Activated naive CD8-positive, alpha-beta T cell treated with anti-CD3 and anti-CD28 coated beads, Interleukin-2, amount 50 U/mL, for 16 hours (primary cell): Measurements from ENCODE around the gene NKX2-4.
"Not testable (repeated sequence)": the region's sequence is repeated elsewhere in the genome, so short reads cannot be mapped to it uniquely, and the experiment has no call there.

Source experiments
- DNase-seq: peaks from one replicate; pipeline ENCODE4 v3.0.0-alpha.2; 2020; ENCODE audit warnings: low read depth, low spot score

NKX2-4 gene

DNA sequence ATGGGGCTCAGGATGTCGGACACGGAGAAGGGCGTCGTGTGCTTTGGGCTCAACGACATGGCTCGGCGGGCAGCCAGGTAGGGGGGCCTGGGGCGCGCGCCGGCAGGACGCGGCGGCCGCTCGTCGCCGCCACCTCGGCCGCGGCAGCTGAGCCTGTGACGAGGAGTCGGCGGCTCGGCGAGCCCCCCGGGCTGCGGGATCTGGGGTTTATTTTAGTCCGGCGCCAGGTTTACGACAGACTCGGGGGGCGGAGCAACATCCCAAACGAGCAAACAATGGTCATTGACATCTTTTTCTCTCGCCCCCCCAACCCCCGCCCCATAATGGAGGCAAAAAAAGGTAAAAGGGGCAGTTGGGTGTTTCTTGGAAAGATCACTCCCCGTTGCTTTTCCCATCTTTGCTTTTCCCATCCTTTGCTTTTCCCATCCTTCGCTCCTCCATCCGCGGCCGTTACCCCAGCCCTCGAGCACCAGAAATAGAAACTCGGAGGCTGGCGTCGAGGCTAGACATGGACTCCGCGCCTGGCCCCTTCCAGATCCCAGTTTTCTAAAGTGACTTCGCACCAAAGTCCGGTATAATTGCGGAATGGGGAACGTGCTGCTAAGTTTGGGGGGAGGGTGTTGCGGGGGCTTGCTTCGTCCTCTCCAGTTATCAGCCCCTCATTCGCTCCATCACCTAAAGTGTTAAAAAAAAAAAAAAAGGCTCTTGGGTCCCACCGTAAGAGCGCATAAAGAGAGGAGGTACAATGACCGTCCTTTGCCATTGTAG lies at the start of gene NKX2-4:
Gene NKX2-4, minus strand, starts transcription at position 186 of the 768 bp plus-strand sequence. Its CDS starts 127 bp downstream, at position 59.
- no peak for DNase-seq

DNA sequence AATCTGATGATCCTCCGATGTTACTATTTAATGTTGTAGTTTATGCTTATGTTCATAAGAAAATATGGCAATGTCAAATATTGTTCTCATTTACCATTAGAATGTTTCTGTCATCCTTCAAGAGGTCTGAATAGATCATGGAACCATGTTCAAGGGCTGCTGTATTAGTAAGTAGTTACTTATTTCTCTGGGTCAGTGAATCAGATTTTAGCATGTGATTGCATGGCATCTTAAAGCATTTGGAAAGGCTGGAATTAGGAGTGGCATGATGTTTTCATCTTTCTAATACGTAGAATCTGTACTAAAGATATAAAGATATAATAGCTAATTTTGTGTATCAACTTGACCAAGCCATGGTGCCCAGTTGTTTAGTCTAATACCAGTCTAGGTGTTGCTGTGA lies 40.5 kb upstream of the NKX2-4 start:
- DNase-seq = no peak

DNA sequence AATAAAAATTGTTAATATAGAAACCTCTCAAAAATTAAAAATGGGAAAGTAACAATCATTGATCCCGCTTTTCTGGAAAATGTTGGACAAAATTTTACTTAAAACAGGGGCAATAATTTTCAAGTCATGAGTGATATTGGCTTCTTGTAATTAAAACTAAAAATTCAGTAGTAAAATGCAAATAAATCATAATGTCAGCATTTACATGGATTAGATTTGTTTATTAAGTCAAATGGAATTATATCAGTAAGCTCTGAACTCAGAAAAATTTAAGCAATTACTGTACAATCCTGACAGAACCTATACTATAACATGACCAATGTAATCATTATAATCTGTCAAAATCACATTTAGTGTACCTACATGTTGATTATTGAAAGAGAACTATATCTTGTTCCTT lies 39.9 kb upstream of the NKX2-4 start:
- DNase-seq = no peak

DNA sequence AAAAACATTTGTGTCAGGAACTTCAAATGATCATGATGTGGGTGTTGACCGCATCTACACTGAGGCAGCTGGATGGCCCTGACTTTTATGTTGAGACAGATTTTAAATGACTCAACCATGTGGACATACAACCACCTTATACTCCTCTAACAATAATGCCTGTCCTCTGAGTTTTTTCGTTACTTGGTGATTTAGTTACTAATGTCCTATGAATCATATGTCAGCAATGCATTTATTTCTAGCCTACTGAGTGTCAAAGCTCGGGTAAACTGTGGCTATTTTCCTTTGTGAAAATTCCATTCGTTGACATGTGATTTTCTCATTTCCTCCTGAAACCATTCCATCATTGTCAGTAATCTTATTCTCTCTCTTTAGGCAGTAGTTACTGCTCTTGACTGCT lies 38.9 kb upstream of the NKX2-4 start:
- no peak for DNase-seq

DNA sequence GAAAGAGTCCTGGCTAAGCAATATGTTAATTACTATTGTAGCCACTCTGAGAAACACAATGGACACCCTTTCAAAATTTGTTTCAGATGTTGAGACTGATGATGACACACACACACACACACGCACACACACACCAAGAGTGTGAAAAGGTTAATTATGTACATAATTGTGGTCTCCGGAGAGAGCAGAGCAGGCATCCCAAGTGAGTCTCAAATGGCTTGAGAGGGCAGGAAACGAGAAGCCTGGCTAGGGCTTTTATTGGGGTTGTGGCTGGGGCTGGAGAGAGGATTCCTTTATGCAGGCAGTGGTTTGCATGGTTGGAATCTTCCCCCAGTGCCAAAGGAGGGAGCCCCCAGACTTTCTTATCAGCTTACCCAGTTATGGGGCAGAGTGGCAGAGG lies 38.2 kb upstream of the NKX2-4 start:
- DNase-seq = no peak

DNA sequence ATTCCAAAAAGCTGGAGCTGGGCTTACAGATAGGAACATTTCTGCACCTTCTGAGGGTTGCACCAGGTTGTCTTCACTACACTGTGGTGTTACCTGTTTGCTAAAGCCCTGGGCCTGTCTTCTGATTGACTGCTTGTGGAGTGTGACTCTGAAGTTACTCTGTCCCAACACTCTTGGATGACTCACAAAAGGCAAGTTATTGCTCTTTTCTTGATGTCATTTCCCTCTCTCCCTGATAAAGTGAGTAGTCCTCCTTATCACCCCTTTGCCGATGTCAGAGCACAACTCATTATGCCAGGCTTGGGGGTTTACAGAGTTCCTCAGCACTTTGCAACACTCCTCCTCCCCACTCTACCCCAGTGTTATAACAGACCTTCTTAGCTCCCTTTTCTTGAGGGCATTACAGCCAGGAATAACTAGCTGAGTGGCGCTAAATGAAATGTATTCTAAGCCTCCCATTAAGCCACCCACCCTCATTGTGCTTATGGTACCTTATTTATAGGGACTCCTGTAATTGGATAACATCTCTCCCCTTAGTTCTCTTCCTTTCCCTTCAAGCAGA lies 36.1 kb upstream of the NKX2-4 start:
- no peak for DNase-seq

DNA sequence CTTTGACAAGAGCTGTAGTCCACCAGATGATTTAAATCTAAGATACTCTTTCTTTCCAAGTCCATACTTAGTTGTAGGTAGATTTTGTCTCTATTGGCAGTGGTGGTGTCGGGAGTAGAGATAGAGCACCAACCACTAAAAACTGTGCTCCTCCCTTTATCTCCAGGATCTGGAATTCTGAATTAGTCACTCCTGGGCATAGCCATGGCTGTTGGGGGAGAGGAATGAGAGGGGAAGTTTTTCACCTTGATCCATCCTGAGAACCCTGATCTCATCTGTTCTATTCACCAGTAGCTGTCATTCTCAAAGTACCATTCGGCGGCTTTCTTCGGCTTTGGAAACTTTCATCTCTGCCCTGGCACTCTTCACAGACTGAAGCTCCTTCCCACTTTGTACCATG lies 35.6 kb upstream of the NKX2-4 start:
- no peak for DNase-seq

DNA sequence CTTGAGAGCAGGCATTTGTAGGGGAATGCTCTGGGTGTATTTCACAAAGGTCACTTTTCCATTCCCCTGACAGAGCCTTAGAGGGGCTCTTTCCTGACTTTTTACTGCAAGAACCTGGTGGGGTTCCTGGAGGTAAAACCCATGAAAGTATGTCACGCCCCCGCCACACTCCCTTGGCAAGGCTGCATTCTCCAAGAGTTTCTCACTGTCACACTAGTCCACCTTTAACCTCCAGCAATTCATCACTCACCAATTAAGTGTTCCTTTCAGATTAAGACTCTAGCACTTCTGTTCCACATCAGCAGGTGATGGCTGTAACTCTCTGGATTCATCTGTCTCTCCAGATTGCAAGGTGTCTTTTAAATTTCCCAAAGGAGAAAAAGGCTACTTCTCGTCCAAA lies 32.7 kb upstream of the NKX2-4 start:
- DNase-seq = no peak

DNA sequence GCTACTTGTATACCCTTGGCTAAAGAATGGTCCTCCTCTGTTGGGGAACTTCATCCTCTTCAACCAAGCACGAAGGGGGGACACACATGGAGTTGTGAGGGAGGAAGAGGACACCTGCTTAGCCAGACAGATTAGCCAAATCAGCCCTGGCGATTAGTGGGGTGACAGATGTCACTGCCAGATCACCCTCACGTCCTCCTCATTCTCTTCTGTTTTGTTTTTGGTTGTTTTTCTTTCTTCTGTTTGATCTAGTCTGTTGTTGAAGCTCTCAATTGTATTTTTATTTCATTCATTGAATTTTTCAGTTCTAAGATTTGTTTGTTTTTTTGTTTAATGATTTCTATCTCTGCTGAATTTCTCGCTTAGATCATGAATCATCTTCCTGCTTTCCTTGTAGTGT lies 27.5 kb upstream of the NKX2-4 start:
- DNase-seq = no peak

DNA sequence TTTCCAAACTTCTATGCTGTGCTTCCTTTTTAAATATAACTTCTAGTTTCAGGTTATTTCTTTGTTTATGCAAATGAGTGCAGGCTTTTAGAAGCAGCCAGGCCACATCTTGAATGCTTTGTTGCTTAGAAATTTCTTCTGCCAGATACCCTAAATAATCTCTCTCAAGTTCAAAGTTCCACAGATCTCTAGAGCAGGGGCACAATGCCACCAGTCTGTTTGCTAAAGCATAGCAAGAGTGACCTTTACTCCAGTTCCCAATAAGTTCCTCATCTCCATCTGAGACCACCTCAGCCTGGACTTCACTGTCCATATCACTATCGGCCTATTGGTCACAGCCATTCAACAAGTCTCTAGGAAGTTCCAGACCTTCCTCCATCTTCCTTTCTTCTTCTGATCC lies 26.4 kb upstream of the NKX2-4 start:
- not testable (repeated sequence) for DNase-seq

DNA sequence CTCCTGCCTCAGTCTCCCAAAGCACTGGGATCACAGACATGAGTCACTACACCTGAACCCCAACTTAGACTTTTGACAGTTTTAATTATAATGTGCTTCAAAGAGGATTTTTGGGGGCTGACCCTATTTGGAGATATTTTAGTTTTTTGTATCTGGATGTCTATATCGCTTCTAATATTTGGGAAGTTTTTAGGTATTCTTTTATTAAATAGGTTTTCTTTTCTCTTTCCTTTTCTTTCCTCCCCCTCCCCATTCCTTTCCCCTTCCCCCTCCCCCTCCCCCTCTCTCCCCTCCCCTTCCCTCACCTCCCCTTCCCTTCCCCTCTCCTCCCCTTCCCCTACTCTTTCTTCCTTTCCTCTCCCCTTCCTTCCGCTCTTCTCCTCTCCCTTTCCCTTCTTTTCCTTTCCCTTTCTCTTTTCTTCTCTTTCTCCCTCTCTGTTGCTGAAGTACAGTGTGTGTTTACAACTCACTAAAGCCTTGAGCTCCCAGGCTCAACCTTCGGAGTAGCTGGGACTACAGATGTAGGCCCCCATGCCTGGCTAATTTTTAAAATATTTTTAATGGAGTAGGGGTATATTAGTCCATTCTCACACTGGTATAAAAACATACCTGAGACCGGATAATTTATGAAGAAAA lies 24.4 kb upstream of the NKX2-4 start:
- no peak for DNase-seq

DNA sequence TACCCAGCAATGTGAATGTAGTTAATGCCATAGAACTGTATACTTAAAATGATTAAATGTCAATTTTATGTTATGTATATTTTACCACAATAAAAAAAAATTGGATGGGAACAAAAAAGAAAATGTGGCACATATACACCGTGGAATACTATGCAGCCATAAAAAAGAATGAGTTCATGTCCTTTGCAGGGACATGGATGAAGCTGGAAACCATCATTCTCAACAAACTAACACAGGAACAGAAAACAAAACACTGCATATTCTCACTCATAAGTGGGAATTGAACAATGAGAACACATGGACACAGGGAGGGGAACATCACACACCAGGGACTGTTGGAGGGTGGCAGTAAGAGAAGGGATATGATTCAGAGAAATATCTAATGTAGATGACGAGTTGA lies 21.8 kb upstream of the NKX2-4 start:
- DNase-seq = not testable (repeated sequence)

DNA sequence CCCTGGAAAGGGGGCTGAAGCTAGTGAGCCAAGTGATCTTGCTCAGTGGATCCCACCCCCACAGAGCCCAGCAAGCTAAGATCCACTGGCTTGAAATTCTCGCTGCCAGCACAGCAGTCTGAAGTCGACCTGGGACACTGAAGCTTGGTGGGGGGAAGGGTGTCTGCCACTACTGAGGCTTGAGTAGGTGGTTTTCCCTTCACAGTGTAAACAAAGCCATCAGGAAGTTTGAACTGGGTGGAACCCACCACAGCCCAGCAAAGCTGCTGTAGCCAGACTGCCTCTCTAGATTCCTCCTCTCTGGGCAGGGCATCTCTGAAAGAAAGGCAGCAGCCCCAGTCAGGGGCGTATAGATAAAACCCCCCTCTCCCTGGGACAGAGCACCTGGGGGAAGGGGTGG lies 16.7 kb upstream of the NKX2-4 start:
- DNase-seq = not testable (repeated sequence)

DNA sequence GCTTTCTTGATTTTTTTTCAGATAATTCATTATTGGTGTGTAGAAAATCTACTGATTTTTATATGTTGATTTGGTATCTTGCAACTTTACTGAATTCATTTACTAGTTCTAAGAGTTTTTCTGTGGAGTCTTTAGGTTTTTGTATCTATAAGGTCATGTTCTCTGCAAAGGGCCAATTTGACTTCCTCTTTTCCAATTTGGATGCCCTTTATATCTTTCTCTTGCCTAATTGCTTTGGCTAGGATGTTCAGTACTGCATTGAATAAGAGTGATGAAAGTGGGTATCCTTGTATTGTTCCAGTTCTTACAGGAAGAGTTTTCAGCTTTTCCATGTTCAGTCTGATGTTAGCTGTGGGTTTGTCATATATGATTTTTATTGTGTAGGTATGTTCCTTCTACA lies 14.4 kb upstream of the NKX2-4 start:
- no peak for DNase-seq

DNA sequence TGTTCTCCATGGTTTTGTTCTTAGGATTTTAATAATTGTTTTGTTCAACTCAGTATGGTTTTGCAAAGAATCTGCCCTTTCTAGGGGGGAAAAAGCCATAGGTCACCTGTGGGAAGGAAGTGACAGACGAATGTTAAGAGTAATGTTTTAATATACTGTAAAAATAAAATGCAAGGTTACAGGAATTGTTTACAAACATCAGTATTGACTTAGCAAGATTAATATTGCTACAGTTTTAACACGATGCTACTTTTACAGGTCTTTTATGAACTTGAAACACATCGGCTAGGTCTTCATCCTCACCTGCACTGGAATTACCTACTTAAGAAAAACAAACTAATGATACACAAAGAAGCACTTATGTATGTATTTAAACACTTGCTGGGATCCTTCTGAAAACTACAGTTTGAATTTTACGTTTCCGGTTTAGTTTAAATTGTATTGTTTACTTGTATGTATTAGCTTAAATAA lies 1.7 kb upstream of the NKX2-4 start:
- DNase-seq = no peak

DNA sequence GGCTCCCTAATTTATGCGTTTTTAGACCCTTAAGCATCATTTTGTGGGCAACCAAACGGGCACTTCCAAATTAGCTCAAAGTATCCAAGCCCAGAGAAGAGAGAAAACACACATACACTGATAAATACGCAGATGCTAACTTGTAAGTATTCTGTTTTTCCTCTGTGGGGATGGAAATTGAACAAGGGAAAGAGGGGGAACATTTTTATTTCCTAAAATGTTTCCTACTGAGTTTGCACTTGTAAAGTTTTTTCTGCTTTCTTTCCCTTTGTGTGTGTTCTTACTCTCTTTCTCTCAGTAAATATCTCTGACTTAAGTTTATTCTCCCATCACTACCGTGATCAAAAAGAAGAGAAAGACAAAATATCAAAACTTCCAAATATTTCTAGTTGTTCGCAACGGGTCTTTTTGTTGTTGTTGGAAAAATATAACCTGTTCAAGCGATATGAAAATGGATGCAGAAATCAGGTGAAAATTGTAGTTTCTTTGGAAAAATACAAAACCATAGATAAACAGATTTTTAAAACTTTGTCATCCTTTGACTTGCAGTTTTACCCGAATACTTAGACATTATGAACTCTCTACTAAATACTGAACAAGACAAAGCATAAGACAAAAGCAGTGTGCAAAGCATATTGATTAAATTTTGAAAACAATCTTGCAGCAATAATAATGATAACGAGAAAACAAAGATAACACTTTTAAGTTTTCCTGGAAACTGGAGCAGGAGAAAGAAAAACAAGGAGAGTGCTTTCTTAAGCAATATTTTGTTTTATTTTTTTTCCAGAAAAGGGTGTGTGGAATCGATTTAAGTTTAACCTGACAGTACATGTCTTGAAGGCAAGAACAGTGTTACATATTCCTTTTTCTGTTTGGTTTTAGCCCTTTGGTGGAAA lies 1.0 kb upstream of the NKX2-4 start:
- no peak for DNase-seq

DNA sequence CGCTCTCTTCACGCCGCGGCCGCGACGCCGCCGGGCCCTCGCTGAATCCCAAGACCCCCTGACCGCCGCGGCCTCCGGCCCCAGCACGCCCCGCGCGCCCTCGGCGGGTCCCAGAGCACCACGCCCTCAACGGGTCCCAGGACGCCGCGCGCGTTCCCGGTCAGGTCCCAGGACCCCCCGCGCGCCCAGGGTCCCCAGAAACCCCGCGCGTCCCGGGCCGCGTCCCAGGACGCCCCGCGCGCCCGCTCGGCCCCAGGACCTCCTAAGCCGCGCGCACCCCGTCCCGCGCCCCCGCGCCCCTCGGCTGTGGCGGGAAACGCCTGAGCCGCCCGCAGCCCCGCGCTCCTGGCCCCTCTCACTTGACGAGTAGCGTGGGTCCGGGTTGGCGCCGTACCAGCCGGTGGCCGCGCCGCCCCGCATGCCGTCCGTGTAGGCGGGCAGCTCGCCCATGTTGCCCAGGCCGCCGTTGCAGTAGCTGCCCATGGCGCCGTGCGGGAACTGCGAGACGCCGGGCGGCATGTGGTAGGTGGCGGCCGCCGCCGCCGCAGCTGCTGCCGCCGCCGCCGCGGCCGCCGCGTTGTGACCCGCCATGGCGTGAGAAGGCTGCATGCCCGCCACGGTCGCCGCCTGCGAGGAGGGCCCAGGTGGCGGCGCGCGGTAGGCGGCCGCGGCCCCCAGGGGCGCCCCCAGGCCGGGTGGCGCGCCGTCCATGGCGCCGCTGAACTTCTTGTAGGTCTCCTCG lies 556 bp downstream of the NKX2-4 start:
- no peak for DNase-seq

DNA sequence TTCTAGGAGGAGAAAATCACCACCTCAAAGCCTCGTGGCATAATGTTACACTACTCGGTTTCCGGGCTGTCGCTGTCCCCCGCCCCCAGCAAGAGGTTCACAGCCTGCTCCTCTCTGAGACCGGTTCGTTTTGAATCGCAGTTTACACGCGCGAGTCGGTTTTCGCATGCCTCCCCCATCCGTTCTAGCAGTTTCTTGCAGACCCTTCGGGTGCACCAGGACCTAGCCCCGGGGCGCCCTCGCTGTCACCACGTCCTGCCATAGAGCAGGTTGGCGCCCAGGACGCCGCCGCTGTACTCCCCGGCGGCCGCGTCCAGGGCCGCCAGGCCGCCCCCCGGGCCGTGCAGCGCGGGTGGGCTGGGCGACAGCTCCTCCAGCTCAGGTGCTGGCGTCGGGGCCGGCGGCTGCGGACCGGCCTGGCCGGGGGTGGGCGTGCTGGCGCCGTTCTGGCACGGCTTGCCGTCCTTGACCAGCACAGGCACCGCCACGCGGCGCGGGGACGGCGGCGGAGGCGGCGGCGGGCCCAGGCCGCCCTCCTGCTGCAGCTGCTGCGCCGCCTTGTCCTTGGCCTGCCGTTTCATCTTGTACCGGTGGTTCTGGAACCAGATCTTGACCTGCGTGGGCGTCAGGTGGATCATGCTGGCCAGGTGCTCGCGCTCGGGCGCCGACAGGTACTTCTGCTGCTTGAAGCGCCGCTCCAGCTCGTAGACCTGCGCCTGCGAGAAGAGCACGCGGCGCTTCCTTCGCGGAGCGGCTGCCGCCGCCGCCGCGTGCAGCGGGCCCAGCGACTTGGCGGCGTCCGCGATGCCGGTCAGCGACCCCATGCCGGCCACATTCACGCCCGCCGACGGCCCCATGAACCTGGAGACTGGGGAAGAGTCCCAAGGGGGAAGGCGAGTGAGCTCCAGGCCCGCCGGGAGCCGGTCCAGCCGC lies 1.4 kb downstream of the NKX2-4 start:
- DNase-seq = no peak

DNA sequence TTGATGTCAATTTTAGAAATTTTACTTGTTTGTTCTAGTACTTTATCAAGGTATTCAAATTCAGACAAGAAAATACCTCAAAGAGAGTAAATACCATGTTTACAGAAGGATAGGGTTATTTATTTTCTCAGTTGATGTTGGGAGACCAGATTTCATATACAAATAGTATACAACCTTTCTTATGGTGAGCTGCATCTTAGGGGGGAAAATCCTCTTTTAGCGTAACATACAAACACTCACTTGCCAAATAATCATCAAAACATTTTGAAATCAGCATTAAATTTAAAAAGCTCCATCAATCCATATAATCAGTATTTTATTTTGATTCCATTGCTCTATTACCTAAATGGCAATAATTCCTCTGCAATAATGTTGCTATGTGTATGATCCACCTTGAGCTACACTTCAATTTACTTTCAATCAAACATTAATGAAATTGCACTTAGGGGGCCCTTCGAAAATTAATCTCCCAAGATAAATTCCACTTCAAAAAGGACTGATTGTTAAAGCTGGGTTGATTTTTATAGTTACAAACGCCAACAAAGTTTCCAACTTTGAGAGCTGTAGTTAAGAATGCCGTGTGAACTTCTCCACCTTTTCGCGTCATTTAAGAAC lies 2.2 kb downstream of the NKX2-4 start:
- DNase-seq = no peak

DNA sequence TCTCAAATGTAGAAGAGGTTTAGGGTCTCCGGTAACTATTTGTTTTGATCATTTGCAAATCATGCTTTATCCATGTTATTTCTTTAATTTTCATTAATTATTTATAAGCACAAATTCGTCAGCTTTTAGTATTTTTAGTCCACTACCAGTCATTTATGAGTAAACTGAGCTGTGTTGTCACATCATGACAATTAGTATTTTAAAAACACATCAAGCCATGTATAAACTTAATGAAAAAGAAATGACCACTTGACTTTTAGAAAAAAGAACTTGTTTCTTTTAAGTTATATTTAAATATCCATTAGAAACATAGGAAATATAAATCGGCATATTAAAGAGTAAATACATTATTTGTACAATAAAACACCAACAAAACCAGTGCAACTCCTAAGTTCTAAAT lies 2.8 kb downstream of the NKX2-4 start:
- DNase-seq = no peak
